Activated T-helper 17 cell treated with anti-CD3 and anti-CD28 coated beads, Interleukin-2, amount 50 U/mL, for 72 hours (primary cell): ENCODE results near the gene DNAH10. TPM values are rescaled to one million over a fixed set of nuclear protein-coding genes. Genes with fewer than 3 reads are reported as not detected.

Experiments
- ATAC-seq: fragments of 150-1000 bp; cut with Tn5 transposase; replicated peaks from 2 replicates; pipeline ENCODE4 v1.10.0; 2021; ENCODE audit warnings: mild to moderate bottlenecking, moderate library complexity
- H3K27ac Mint-ChIP-seq: one replicate; pipeline ENCODE4 v1.8.0; 2022; ENCODE audit warnings: mixed read lengths
- H3K27me3 Mint-ChIP-seq: one replicate; pipeline ENCODE4 v1.8.0; 2022; ENCODE audit warnings: mixed read lengths
- H3K36me3 Mint-ChIP-seq: one replicate; pipeline ENCODE4 v1.8.0; 2022; ENCODE audit warnings: low read depth, mild to moderate bottlenecking, mixed read lengths
- H3K4me1 Mint-ChIP-seq: one replicate; pipeline ENCODE4 v1.8.0; 2022; ENCODE audit warnings: mixed read lengths
- H3K4me3 Mint-ChIP-seq: one replicate; pipeline ENCODE4 v1.8.0; 2022; ENCODE audit warnings: mild to moderate bottlenecking, mixed read lengths
- H3K9me3 Mint-ChIP-seq: one replicate; pipeline ENCODE4 v1.8.0; 2022; ENCODE audit warnings: mixed read lengths
- total RNA-seq, 2 donors: library from RNA; stranded (reverse); gene quantifications; one replicate each; pipeline ENCODE4 v1.2.3, GENCODE V29; 2022

DNAH10 gene
- total RNA-seq, 2 donors from 2014 or later: 0.26 to 0.30 TPM

DNA sequence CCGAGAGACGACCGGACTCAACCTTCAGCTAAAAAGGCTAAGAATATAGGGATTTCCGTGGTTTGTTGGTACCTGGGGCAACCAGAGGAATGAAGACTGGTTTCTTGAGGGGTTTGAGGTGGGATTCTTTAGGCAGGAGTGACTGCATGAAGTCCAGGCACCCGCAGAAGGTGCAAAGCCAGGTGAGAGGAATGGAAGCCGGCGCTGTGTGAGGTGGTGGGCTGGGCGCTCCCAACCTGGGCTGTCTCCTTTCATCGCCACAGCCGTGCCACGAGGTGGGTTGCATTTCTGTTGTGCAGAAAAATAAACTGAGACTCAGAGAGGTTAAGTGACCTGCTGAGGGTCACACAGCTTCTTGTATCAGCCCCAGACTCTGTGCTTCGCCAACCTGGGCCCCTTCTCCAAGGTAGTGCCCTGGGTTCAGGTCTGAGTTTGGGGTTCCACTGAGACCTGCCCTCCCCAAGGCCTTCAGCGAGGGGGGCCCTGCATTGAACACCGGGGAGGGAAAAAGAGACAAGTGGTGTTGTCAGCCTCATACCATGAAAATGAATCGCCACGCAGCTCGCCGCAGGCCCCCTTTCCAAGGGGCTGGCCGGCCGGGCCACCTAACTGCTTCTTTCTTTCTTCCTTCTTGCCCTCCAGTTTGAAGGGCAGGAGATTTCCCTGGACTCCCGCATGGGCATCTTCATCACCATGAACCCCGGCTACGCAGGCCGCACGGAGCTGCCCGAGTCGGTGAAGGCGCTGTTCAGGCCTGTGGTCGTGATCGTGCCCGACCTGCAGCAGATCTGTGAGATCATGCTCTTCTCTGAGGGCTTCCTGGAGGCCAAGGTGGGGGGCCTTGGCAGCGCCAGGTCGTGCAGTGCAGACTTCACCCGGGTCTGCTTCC lies 88.4 kb downstream of the DNAH10 start:
- Mint-ChIP-seq H3K36me3 (no peaks in the 10 kb centered on the region), H3K4me3 (no peak overlapping the region), H3K9me3 (no peaks in the 10 kb centered on the region), H3K27me3 (peaks cover 4% of the 10 kb centered on the region), H3K4me1 (no peaks in the 10 kb centered on the region), H3K27ac (no peak overlapping the region)
- no peak for ATAC-seq

DNA sequence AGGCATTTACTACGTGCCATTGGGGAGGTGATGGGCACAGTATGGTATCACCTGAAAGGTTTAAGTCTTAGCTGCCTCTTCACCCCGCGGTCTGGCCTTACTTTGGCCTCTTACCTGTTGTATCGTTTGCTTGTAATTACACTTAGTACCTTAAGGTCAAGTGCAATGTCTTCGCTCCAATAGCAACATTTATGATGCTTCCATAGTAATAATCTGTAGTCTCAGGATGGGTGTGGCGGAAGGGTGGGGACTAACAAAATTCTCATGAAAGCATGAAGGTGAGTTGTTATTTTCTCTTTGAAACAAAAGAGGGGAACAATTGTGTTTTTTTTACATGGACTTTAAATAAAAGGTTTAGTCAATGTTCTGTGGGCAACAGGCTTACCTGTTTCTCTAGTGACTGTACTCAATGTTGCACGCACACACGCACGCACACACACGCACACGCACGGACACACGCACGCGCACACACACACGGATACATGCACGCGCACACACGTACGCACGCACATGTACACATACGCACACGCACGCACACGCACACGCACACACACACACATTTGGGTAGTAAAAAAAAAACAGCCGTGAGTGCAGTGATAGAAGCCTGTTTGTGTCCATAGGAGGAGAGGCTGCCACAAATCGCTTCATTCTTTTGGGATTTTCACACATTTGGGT lies 91.4 kb downstream of the DNAH10 start:
- no peak overlapping the region for H3K4me3 Mint-ChIP-seq
- no peaks in the 10 kb centered on the region for H3K36me3 Mint-ChIP-seq
- no peak overlapping the region for H3K27ac Mint-ChIP-seq
- H3K9me3 Mint-ChIP-seq: no peaks in the 10 kb centered on the region
- ATAC-seq: no peak
- H3K4me1 Mint-ChIP-seq: no peaks in the 10 kb centered on the region
- H3K27me3 Mint-ChIP-seq: peaks cover 9% of the 10 kb centered on the region

DNA sequence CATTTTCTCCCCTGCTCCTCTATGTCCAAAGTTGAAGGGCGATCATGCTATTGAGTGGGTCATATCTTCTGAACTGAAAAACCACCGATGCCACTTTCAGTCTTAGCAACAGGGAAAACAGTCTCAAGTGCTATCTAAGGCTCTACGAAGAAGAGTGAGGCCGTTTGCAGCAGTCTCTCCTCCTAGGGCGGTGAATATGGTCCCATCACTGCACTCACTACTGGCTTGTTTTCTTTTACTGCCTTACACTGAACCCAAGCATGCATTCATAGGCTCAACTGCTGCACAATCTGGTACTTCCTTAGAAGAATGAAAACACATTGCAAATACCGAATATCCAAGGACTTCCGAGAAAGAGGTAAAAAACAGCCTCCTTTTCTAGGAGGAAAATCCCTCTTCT lies 92.1 kb downstream of the DNAH10 start:
- Mint-ChIP-seq H3K27me3 (peaks cover 12% of the 10 kb centered on the region), H3K4me1 (no peaks in the 10 kb centered on the region), H3K4me3 (no peak overlapping the region), H3K27ac (no peak overlapping the region), H3K36me3 (no peaks in the 10 kb centered on the region), H3K9me3 (no peaks in the 10 kb centered on the region)
- no peak for ATAC-seq

DNA sequence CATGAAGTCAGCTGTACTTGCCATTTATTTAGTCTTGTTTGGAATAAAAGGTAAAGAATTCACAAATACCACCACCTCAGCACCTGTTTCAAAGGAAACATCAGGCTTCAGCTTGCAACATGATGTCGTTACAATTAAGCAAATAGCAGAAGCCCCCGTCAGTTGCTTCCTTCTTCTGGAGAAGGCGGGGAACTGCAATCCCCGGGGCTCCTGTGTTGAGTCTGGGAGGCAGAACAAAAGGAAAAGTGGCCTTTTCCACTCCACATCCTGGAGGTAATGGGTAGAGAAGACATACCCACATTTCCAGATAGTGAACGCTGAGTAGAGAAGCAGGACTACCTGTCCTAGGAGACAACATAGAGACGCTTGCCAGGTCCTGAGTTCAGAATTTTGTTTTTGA lies 92.8 kb downstream of the DNAH10 start:
- Mint-ChIP-seq H3K27ac (no peak overlapping the region), H3K4me3 (no peak overlapping the region), H3K9me3 (no peaks in the 10 kb centered on the region), H3K4me1 (no peaks in the 10 kb centered on the region), H3K27me3 (peaks cover 12% of the 10 kb centered on the region), H3K36me3 (no peaks in the 10 kb centered on the region)
- no peak for ATAC-seq

DNA sequence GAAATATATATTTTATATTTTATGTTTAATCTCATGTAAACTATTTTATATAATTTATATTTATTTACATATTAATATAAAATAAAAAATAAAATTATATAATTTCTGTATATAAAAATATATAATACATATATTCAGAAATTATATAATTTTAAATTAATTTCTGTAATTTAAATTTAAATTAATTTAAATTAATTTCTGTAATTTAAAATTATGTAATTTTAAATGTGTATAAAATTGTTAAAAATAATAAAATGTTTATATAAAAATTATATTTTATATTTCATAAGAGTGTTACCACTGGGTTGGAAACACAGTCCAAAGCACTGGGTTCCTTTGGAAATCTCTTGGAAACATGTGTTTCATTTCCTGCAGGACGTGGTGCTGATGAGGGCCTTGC lies 94.6 kb downstream of the DNAH10 start:
- no peak overlapping the region for H3K27ac Mint-ChIP-seq
- ATAC-seq: no peak
- no peaks in the 10 kb centered on the region for H3K4me1 Mint-ChIP-seq
- H3K27me3 Mint-ChIP-seq: peaks cover 12% of the 10 kb centered on the region
- no peaks in the 10 kb centered on the region for H3K9me3 Mint-ChIP-seq
- H3K36me3 Mint-ChIP-seq: no peaks in the 10 kb centered on the region
- H3K4me3 Mint-ChIP-seq: no peak overlapping the region

DNA sequence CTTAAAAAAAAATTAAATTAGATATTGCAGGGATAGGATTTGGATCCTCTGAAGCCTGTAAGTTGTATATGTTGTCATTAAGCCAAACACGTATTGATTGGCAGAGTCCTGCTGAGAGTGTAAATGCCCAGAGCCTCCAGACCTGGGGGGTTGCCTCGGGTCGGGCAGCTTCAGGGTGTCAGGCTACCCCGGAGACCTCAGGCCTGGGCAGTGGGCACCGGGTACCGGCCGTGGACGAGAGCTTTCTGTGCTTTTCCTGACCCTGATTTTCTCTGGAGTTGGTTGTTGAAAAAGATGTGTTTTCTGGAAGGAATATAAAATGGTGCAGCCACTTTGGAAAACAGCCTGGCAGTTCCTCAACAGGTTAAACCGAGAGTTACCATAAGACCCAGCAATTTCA lies 96.1 kb downstream of the DNAH10 start:
- Mint-ChIP-seq H3K27me3 (peaks cover 11% of the 10 kb centered on the region), H3K9me3 (no peaks in the 10 kb centered on the region), H3K36me3 (no peaks in the 10 kb centered on the region), H3K4me1 (no peaks in the 10 kb centered on the region), H3K27ac (no peak overlapping the region), H3K4me3 (no peak overlapping the region)
- ATAC-seq: no peak

DNA sequence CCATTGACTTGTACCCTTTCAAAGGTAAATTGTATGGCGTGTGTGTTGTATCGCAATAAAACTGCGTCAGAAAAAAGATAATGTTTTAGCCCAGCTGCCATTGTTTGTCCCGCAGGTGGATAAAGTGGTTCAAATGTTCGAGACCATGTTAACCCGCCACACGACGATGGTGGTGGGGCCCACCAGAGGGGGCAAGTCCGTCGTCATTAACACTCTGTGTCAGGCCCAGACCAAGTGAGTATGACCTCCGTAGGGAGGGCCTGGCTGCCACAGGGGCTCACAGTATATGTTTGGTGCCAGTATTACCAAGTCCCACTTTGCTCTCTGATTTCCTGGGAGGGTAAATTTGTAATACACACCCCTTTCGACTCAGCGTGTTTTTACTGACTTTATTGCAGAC lies 96.9 kb downstream of the DNAH10 start:
- Mint-ChIP-seq H3K9me3 (no peaks in the 10 kb centered on the region), H3K36me3 (no peaks in the 10 kb centered on the region), H3K4me1 (no peaks in the 10 kb centered on the region), H3K27me3 (peaks cover 11% of the 10 kb centered on the region), H3K4me3 (no peak overlapping the region), H3K27ac (no peak overlapping the region)
- no peak for ATAC-seq

DNA sequence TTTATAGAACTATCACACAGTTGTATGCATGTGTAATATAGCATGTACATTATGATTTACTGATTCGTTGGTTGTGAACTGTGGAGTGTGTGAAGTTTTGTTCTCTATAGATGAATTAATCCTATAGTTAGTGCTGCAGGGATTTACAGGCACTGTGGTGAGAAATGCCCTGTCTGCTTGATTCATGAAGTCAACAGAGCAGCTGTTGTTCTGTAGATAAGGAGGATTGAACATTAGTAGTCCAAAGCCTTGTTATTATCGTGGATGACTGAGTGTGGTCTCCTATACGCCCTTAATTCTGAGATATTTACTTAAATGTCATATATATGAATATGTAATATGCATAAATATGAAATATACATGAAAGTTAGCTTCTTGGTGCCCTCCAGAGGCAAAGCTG lies 98.3 kb downstream of the DNAH10 start:
- no peaks in the 10 kb centered on the region for H3K4me1 Mint-ChIP-seq
- H3K4me3 Mint-ChIP-seq: no peak overlapping the region
- H3K27ac Mint-ChIP-seq: no peak overlapping the region
- peaks cover 11% of the 10 kb centered on the region for H3K27me3 Mint-ChIP-seq
- H3K36me3 Mint-ChIP-seq: no peaks in the 10 kb centered on the region
- no peaks in the 10 kb centered on the region for H3K9me3 Mint-ChIP-seq
- no peak for ATAC-seq

DNA sequence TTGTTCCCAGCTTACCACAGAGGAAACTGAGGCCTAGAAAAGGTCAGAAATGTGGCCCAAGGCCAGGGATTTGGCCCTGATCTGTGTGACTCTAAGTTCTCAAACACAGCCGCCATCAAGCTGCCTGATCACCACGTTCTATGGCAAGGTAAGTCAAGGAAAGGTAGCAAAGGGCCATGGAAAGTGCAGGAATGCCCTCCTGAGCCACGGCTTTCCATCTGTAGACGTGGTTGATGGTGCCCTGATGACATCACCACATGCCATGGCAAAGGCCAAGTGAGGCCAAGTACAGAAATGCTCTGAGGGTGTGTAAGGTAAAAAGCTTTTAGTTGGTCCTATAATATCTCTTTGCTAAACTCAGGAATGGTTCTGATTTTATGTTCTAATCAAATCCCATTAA lies 99.3 kb downstream of the DNAH10 start:
- no peaks in the 10 kb centered on the region for H3K4me1 Mint-ChIP-seq
- no peak for ATAC-seq
- no peak overlapping the region for H3K27ac Mint-ChIP-seq
- H3K9me3 Mint-ChIP-seq: no peaks in the 10 kb centered on the region
- H3K27me3 Mint-ChIP-seq: peaks cover 11% of the 10 kb centered on the region
- no peak overlapping the region for H3K4me3 Mint-ChIP-seq
- no peaks in the 10 kb centered on the region for H3K36me3 Mint-ChIP-seq

DNA sequence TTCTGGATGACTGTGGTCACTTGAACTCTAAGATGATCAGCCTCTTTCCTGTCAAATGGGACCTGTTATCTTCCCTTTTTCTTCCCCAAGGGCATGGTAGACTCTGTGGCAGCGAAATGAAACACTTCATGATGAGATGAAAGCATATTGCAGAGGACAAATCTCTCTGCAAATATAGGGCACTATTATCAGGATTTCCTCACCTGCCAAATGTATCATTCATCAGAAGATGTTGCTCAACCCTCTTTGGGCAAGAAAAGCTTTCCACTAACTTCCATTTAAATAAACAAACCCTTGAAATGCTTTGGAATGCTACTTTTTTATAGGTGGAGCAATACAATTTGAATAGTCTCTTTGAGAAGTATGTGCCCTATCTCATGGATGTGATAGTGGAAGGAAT lies 105.0 kb downstream of the DNAH10 start:
- no peaks in the 10 kb centered on the region for H3K4me1 Mint-ChIP-seq
- peaks cover 18% of the 10 kb centered on the region for H3K27me3 Mint-ChIP-seq
- no peaks in the 10 kb centered on the region for H3K9me3 Mint-ChIP-seq
- H3K36me3 Mint-ChIP-seq: no peaks in the 10 kb centered on the region
- no peak for ATAC-seq
- H3K27ac Mint-ChIP-seq: no peak overlapping the region
- H3K4me3 Mint-ChIP-seq: no peak overlapping the region

DNA sequence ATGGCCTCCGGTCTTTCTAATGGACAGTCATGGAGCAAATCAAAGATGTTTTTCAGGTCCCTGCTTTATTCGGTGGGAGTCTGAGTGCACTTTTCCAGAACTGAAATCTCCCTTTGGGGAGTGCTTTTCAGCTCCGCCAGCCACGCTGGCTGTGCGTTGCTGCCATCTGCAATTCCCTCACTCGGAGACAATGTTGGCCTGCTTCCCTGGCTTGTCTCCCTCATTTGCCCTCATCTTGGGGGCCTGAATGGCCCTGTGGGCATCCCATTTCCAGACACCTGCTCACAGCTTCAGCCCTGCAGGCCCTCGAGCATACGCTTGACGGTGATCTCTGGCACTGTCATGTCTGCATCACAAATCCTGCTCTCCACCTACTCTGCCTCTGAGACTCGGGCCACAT lies 106.7 kb downstream of the DNAH10 start:
- Mint-ChIP-seq H3K4me1 (no peaks in the 10 kb centered on the region), H3K4me3 (no peak overlapping the region), H3K27ac (no peak overlapping the region), H3K36me3 (no peaks in the 10 kb centered on the region), H3K9me3 (no peaks in the 10 kb centered on the region), H3K27me3 (peaks cover 16% of the 10 kb centered on the region)
- no peak for ATAC-seq

DNA sequence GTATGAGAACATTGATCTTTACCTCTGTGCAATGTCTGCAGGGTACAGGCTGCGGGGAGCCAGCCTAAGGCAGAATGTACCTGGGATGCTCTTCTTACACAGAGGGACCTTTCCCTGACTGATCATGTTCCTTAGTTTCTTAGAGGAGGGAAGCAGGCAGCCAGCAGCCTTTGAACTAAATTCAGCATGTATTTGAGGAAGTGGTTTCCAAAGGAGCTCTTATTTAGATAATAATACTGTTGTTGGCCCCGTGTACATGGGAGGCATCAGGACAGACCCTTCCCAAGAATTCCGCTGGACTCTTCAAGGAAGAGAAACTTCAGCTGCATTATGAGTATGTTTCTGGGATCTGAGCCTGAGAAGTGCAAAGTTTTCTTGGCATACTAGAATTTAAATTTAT lies 111.7 kb downstream of the DNAH10 start:
- no peaks in the 10 kb centered on the region for H3K4me1 Mint-ChIP-seq
- H3K27me3 Mint-ChIP-seq: peaks cover 16% of the 10 kb centered on the region
- no peaks in the 10 kb centered on the region for H3K36me3 Mint-ChIP-seq
- no peak overlapping the region for H3K4me3 Mint-ChIP-seq
- no peak for ATAC-seq
- H3K9me3 Mint-ChIP-seq: no peaks in the 10 kb centered on the region
- H3K27ac Mint-ChIP-seq: no peak overlapping the region

DNA sequence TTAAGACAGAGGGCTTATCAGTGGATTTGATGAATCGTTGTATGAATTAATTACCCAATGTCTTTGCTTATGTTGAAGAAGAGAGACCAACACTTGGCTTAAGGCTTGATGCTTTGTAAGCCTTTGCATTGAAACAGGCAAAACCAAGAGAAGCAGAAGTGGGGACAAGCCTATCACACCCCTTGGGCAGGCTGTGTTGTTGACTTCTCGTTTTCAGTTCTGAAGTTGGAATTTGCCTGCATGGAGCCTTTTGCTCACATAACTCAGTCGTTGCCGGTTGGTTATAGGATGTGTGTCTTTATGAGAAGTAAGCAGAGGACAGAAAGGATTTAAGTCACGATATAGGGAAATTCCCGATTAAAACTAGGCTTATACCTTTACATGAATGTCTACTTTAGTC lies 115.9 kb downstream of the DNAH10 start:
- Mint-ChIP-seq H3K4me1 (no peaks in the 10 kb centered on the region), H3K27ac (no peak overlapping the region), H3K4me3 (no peak overlapping the region), H3K9me3 (no peaks in the 10 kb centered on the region), H3K27me3 (peaks cover 10% of the 10 kb centered on the region), H3K36me3 (no peaks in the 10 kb centered on the region)
- no peak for ATAC-seq

DNA sequence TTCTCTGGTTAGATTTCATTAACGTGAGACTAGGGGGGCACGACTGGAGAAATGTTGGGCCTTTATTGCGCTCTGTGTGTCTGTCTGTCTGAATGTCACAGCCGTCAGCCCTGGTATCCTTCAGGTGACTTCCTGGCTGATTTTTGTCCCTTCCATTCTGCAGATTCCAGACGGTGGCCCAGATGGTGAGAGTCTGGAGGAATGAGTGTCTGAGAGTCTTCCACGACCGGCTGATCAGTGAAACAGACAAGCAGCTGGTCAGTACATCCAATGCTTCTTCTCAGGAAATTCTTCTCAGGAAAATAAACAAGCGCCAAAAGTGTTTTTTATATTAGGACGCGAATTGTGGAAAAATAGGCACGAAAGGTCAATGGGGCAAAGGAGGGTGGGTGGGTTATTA lies 117.0 kb downstream of the DNAH10 start:
- H3K4me1 Mint-ChIP-seq: no peaks in the 10 kb centered on the region
- no peak overlapping the region for H3K4me3 Mint-ChIP-seq
- no peaks in the 10 kb centered on the region for H3K36me3 Mint-ChIP-seq
- no peaks in the 10 kb centered on the region for H3K9me3 Mint-ChIP-seq
- no peak overlapping the region for H3K27ac Mint-ChIP-seq
- no peak for ATAC-seq
- H3K27me3 Mint-ChIP-seq: peaks cover 14% of the 10 kb centered on the region

DNA sequence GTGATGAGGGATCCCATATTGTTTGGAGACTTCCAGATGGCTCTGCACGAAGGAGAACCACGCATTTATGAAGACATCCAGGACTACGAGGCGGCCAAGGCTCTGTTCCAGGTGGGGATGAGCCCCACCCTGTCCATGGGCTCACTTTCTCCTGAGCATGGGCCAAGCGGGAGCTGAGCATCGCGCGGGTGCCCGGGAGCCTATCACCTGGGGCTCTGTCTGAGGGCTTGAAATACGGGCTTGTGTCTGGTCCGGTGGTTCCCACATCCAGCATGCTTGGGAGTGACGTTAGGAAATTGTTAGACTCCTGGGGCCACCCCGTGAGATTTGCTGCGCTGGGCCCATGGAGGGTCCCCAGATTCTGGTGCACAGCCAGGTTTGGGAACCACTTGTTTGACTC lies 117.6 kb downstream of the DNAH10 start:
- Mint-ChIP-seq H3K27ac (no peak overlapping the region), H3K27me3 (peaks cover 10% of the 10 kb centered on the region), H3K4me3 (no peak overlapping the region), H3K4me1 (no peaks in the 10 kb centered on the region), H3K36me3 (no peaks in the 10 kb centered on the region), H3K9me3 (no peaks in the 10 kb centered on the region)
- ATAC-seq: no peak
